Activated CD4-positive, CD25-positive, alpha-beta regulatory T cell (primary cell): ENCODE data around the gene ASPDH.
"Not testable (repeated sequence)": the region's sequence is repeated elsewhere in the genome, so short reads cannot be mapped to it uniquely, and the experiment has no call there.

Source experiments
- DNase-seq, 4 experiments: peaks; one replicate each; lab custom pipeline; 2025; lab: John Stamatoyannopoulos, UW

ASPDH gene

DNA sequence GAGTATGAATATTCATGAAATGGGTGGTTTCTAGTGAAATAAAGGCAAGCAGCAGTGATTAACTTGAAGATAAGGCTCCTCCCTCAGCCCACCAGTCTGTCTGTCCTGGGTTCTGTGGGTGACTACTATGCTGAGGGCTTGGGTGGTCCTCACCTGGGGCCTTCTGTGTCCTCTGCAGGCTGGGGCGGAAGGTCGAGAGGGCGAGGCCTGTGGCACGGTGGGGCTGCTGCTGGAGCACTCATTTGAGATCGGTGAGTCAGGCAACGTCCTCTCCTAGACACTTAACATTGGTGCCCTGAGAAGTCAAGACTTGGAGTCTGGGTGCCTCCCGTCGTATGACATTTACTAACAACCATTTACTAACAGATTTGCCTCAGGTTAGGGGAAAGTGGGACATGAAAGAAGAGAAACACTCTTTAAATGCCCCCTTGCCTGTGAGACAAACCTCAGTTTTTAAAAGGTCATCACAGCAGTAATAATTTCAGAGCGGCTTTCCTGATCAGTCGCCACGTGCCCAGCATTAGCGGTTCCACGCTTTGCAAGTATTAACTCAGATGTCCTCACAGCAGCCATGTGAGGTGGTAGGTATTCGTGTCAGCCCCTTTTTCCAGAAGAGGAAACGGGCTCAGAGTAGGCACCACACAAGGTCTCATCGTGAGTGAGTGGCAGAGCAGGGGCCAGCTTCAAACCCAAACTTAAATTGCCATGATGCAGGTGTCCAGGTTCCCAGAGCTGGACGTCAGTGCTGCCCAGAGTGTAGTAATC is 35.8 kb downstream of the ASPDH start:
- DNase-seq = no peak

DNA sequence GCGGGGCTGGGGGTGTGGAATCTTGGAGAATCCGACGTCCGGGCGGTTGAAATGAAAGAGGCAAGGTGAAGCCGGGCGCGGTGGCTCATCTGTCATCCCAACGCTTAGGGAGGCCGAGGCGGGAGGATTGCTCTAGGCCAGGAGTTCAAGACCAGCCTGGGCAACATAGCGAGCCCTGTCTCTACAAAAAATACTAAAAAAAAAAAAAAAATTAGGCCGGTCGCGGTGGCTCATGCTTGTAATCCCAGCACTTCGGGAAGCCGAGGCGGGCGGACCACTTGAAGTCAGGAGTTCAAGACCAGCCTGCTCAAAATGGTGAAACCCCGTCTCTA is 36.8 kb downstream of the ASPDH start:
- no peak for DNase-seq

DNA sequence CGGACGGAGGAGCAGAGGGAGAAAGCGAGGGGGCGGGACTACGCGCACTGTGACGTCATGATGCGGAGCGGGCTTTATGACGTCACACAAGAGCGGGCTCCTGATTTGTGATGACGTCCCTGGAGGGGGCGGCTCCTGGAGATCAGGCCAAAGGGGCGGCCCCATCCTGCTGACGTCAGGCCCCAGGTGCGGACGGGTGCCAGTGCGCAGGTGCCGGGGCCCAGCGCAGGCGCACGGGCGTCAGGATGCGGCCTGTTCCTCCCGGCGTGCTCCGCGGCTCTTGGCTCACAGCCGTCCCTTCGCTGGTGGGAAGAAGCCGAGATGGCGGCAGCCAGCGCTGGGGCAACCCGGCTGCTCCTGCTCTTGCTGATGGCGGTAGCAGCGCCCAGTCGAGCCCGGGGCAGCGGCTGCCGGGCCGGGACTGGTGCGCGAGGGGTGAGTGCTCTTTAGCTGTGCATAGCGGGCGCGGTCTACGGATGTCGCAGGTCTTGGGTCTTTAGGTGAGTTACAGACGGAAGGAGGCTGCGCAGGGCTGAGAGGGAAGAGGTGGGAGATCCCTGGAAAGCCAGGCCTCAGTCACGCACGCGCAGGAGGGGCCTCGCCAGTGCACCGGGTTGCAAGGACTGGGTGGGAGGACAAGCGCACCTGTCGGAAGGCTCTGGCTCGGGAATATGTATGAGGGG is 37.3 kb downstream of the ASPDH start, which contains the start of the genes EMC10 and GARIN5A:
Gene EMC10 (plus strand): TSS at position 284 of the 683 bp plus-strand sequence. CDS start 38 bp downstream, at position 322.
Gene GARIN5A (minus strand): TSS at position 625 of the 683 bp plus-strand sequence. CDS start 460 bp downstream, at position 165.
- DNase-seq = peak; percentile 80 to 90 (median 84)

DNA sequence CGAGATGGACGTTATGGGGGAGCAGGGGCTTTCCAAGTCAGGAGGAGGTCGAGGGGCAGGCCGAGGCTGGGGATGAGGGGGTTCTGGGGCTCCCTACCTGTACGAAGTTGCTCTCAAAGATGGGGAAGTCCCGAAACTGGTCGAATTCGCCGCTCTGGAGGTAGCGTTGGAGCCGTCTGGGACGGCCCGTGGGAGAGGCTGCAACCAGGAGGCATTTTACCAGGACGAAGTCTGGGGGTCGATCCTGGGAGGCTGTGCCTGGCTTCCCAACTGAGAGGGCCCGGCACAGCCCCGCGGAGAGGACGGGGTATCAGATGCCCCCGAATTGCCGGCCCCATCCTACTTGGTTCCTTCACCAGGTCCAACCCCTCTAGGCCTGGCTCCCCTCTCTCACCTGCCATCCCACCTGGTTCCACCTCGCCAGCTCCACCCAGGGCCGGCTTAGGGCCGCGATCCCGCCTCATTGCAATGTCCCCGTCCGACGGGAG is 37.9 kb downstream of the ASPDH start:
- DNase-seq = no peak

DNA sequence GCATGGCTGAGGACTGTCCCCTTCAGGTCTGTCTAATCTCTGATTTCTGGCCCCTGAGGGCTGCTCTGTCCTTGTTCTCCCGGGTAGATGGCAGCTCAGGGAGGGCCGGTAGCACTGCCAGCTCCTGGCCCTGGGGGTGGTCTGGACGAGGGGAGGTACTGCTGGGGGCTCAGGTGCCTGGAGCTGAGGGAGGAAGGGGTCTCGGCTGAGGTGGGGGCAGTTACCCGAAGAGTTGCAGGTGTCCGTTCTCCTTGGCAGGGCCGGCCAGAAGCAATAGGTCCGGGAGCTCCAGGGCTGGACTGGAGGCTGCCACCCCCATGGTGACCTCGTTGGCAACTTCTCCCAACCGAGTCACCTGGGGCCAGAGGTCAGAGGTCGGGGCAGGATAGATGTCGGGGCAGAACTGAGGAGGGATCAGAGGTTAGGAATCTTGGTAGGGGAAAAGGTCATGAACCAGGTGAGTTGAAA is 38.6 kb downstream of the ASPDH start:
- DNase-seq = no peak

DNA sequence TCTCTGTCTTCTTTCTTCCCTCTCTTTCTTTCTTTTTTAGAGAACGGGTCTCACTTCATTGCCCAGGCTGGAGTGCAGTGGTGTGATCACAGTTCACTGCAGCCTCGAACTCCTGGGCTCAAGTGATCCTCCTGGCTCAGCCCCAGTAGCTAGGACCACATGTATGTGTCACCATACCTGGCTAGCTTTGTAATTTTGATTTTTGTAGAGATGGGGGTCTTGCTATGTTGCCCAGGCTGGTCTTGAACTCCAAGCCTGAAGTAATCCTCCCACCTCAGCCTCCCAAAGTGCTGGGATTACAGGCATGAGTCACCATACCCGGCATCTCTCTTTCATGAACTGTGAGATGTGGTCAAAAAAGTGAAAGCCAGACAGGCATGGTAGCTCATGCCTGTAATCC is 40.4 kb downstream of the ASPDH start:
- not testable (repeated sequence) for DNase-seq

DNA sequence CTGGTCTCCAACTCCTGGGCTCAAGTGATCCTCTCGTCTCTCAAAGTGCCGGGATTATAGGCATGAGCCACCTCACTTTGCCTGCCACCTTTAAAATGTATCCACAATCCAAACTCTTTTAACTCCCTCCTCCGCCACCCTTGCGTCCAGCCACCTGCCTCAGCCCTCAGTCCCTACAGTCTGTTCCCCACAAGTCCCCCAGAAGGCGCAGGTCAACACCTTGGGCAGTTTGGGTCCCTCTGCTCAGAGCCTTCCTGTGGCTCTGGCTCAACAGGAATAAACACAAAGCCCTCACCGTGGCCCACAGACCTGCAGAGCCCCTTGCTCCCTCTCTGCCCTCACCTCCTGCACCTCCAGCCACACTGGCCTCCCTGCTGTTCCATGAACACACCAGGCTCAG is 44.9 kb downstream of the ASPDH start:
- no peak for DNase-seq

DNA sequence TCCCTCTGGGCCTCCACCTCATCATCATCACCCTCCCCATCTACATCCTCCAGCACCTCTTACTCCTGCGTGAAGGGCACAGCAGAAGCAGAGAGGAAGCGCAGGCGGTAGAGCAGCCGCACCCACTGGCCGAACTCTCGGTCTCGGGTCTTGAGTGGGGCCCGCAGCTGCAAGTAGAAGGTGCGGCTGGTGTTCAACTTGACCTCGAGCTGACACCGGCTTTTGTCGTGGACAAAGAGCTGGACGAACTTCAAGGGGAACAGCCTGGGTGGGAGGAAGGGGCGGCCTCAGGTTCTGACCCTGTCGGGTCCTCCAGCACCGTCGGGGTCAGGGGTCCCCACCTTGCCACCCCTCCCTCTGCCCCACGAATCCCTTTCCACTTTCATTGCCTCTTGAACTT is 46.1 kb downstream of the ASPDH start:
- DNase-seq = no peak

DNA sequence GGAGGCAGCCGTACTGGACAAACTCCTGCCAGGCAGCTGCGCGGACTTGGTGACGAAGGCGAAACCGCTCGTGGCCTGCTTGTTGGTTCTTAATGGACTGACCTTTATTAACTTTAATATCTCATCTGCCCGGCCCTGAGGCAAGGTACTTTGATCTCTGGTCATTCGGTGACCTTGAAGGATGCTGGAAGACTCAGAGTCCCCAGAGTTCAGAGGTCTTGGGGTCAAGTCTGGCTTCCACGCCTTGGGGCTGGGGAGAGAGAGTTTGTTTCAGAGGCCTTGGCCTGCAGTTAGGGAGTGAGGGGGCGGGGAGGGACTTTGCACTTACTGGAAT is 47.0 kb downstream of the ASPDH start:
- no peak for DNase-seq

DNA sequence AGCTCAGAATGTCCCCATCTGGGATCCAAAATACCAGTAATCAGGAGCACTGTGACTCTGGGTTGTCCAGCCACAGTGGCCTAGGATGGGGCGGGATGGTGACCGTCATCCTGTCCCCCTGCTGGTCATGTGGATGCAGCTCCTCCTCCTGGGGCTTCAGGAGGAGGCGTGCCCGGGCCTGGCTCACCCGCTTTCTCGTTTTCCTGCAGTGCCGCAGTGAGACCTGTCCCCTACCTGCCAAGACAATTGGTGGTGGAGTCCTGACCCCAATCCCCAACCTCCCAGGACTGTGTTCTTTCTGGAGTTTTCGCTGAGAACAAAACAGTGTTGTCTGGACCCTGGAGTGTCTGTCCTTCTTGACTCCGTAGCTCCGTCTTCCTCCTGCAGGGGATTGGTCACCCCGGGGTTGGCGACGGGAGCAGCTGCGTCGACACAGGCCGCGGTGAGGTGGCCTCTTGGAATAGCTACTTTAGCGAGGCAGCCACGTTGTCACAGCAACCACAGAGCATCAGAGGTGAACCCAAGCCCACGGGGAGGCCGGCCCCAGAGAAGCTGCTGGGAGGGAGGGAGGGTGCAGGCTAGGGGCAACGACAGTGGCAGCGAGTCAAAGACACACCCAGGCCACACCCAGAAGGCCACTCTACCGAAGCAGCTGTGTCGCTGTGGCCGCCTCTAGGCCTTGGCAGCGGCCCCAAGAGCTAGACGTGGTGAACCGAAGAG is 47.6 kb downstream of the ASPDH start:
- DNase-seq = no peak

DNA sequence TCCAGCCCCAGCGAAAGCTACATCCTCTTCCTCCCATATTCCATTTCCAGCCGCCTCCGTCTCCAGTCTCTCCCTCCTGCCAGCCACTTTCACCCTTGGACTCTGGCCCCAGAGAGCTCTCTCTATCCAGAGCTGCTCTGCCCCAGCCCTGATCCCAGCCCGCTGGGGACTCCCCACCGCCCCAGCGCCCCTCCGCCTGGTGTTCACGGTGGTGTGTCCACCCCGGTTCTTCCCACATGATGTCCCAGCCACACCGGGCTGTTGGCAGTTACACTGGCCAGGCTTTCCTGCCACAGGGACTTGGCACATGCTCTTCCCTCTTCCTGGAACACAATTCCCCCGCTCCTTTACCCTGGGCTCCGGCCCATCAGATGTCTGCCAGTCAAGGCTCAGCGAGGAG is 48.7 kb downstream of the ASPDH start:
- no peak for DNase-seq

DNA sequence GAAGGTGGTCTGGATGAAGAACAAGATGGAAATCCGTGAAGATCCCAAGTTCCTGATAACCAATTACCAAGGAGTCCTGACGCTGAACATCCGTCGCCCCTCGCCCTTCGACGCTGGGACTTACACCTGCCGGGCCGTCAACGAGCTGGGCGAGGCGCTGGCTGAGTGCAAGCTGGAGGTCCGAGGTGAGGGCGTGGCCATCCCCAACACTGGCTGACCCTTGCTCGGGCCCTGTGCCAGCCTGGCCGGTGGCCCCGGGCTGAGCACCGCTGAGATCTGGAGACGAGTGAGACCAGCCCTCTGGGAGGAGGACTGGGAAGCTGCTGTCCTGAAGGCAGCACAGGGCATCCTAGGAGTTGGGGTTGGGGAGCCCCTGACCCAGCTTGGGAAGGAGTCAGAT is 49.4 kb downstream of the ASPDH start:
- no peak for DNase-seq

DNA sequence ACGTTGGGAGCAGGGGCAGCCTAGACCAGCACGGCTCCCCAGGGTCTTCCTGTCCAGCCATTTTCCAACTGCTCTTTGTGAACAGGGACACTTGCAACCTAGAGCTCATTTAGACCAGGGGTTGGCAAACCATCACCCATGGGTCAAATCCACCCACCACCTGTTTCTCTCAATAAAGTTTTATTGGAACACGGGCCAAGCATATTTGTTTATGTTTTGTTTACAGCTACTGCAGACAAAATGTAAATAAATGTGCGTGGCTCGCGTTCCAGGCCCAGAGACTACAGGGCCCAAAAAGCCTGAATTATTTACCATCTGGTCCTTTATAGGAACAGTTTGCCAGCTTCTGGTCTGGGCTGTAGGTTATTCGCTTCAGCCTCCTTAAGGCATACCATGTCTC is 50.7 kb downstream of the ASPDH start:
- no peak for DNase-seq
